ENCODE results near the gene GALNT10. TPM values are rescaled to one million over a fixed set of nuclear protein-coding genes. Genes with fewer than 3 reads are reported as not detected.

GALNT10 gene
- polyA plus RNA-seq, 1 experiment: 203 TPM

- TF ChIP-seq CTCF (IDR thresholded peaks at IDR 0.05; ENCODE audit: insufficient read depth, low read depth, low read length): no peak
- ChIA-PET POLR2A (no interaction called here), CTCF (no interaction called here)
- no peak overlapping the region for H3K4me3 ChIP-seq (ENCODE audit: low read depth, low read length)
- no peak for DNase-seq (ENCODE audit: low read depth)
- peaks cover 15% of the 10 kb centered on the region for H3K36me3 ChIP-seq (ENCODE audit: control insufficient read depth, insufficient read depth, low read length)
- H3K27me3 ChIP-seq (ENCODE audit: control insufficient read depth, insufficient read depth, low read length): no peaks in the 10 kb centered on the region
Observed at GRCh38 chr5:154390096-154390495, 199.6 kb downstream of the GALNT10 start.

- CTCF ChIA-PET: no interaction called here
- POLR2A ChIA-PET: no interaction called here
- no peak for DNase-seq (ENCODE audit: low read depth)
Observed at GRCh38 chr5:154390746-154391359, 200.3 kb downstream of the GALNT10 start.

GRCh38 chr5:154391788-154392187 lies 201.3 kb downstream of the GALNT10 start:
- no peak for TF ChIP-seq CTCF (IDR thresholded peaks at IDR 0.05; ENCODE audit: insufficient read depth, low read depth, low read length)
- Histone ChIP-seq H3K4me3 (ENCODE audit: low read depth, low read length) (no peak overlapping the region), H3K36me3 (ENCODE audit: control insufficient read depth, insufficient read depth, low read length) (peaks cover 13% of the 10 kb centered on the region), H3K27me3 (ENCODE audit: control insufficient read depth, insufficient read depth, low read length) (no peaks in the 10 kb centered on the region)
- no peak for DNase-seq (ENCODE audit: low read depth)
- ChIA-PET POLR2A (no interaction called here), CTCF (interaction anchor here (1.4 kb wide), 1 partner anchor 319 kb away, joined by 3 read pairs; no protein-coding TSS in a partner anchor)

More at GRCh38 chr5:154390746-154391359, 200.3 kb downstream of the GALNT10 start:
- no peaks in the 10 kb centered on the region for H3K27me3 ChIP-seq (ENCODE audit: control insufficient read depth, insufficient read depth, low read length)
- H3K36me3 ChIP-seq (ENCODE audit: control insufficient read depth, insufficient read depth, low read length): peaks cover 15% of the 10 kb centered on the region
- no peak for TF ChIP-seq CTCF (IDR thresholded peaks at IDR 0.05; ENCODE audit: insufficient read depth, low read depth, low read length)
- H3K4me3 ChIP-seq (ENCODE audit: low read depth, low read length): no peak overlapping the region

- CTCF ChIA-PET: no interaction called here
- peaks cover 12% of the 10 kb centered on the region; the same call in 1 of the 2 replicates for H3K36me3 ChIP-seq (ENCODE audit: control insufficient read depth, insufficient read depth, low read length)
- H3K4me3 ChIP-seq (ENCODE audit: low read depth, low read length): no peak overlapping the region
- POLR2A ChIA-PET: no interaction called here
- DNase-seq (ENCODE audit: low read depth): no peak
- H3K27me3 ChIP-seq (ENCODE audit: control insufficient read depth, insufficient read depth, low read length): no peaks in the 10 kb centered on the region
- no peak for TF ChIP-seq CTCF (IDR thresholded peaks at IDR 0.05; ENCODE audit: insufficient read depth, low read depth, low read length)
Observed at GRCh38 chr5:154393850-154394249, 203.3 kb downstream of the GALNT10 start.

- ChIA-PET CTCF (no interaction called here), POLR2A (no interaction called here)
- TF ChIP-seq CTCF (IDR thresholded peaks at IDR 0.05; ENCODE audit: insufficient read depth, low read depth, low read length): no peak
Observed at GRCh38 chr5:154394307-154394706, 203.8 kb downstream of the GALNT10 start.

More at GRCh38 chr5:154394307-154394706, 203.8 kb downstream of the GALNT10 start:
- H3K36me3 ChIP-seq (ENCODE audit: control insufficient read depth, insufficient read depth, low read length): peaks cover 14% of the 10 kb centered on the region; the same call in 1 of the 2 replicates
- no peak overlapping the region for H3K4me3 ChIP-seq (ENCODE audit: low read depth, low read length)
- H3K27me3 ChIP-seq (ENCODE audit: control insufficient read depth, insufficient read depth, low read length): no peaks in the 10 kb centered on the region
- no peak for DNase-seq (ENCODE audit: low read depth)
